Glutamatergic neuron (in vitro differentiated cells): ENCODE results near the gene UGT2B10. TPM values are rescaled to one million over a fixed set of nuclear protein-coding genes. Genes with fewer than 3 reads are reported as not detected.

Experiments used
- DNase-seq: peaks from one replicate; pipeline ENCODE4 v3.0.0; 2022
- H3K27ac Mint-ChIP-seq: one replicate; pipeline ENCODE4 v1.8.0; 2020; ENCODE audit warnings: mild to moderate bottlenecking, mixed read lengths, inconsistent platforms; ENCODE audit not compliant: unreplicated experiment
- H3K27me3 Mint-ChIP-seq: one replicate; pipeline ENCODE4 v1.8.0; 2020; ENCODE audit warnings: mild to moderate bottlenecking, moderate library complexity, mixed read lengths, inconsistent platforms; ENCODE audit not compliant: unreplicated experiment
- H3K36me3 Mint-ChIP-seq: one replicate; pipeline ENCODE4 v1.8.0; 2020; ENCODE audit warnings: mild to moderate bottlenecking, mixed read lengths, inconsistent platforms; ENCODE audit not compliant: unreplicated experiment
- H3K4me1 Mint-ChIP-seq: one replicate; pipeline ENCODE4 v1.8.0; 2020; ENCODE audit warnings: mild to moderate bottlenecking, low read depth, mixed read lengths, inconsistent platforms; ENCODE audit not compliant: unreplicated experiment
- H3K4me3 Mint-ChIP-seq: one replicate; pipeline ENCODE4 v1.8.0; 2020; ENCODE audit warnings: mild to moderate bottlenecking, mixed read lengths, inconsistent platforms; ENCODE audit not compliant: unreplicated experiment
- H3K9me3 Mint-ChIP-seq: one replicate; pipeline ENCODE4 v1.8.0; 2020; ENCODE audit warnings: mild to moderate bottlenecking, moderate library complexity, mixed read lengths, inconsistent platforms; ENCODE audit not compliant: unreplicated experiment
- CTCF ChIP-seq: fragments of 200-600 bp; sonication (generic); IDR thresholded peaks from one replicate; pipeline ENCODE4 v1.5.0; 2021; ENCODE audit not compliant: partially characterized antibody, unreplicated experiment
- total RNA-seq: library from RNA; stranded (reverse); fragmentation: NEBNext Ultra II Directional; extraction: Animal tissue kit (Norgen Biotek cat#: 25700); gene quantifications from one replicate; pipeline ENCODE4 v1.2.1, GENCODE V29; 2021; ENCODE audit not compliant: unreplicated experiment

Gene UGT2B10
- total RNA-seq, 1 donor from 2014 or later: not detected

GRCh38 chr4:68869274-68869773 lies 53.5 kb downstream of the UGT2B10 start:
- H3K36me3 Mint-ChIP-seq: no peaks in the 10 kb centered on the region
- H3K27ac Mint-ChIP-seq: no peak overlapping the region
- no peak for DNase-seq
- peaks cover 2% of the 10 kb centered on the region for H3K9me3 Mint-ChIP-seq
- TF ChIP-seq CTCF: no peak
- H3K27me3 Mint-ChIP-seq: no peaks in the 10 kb centered on the region
- no peak overlapping the region for H3K4me3 Mint-ChIP-seq
- H3K4me1 Mint-ChIP-seq: no peaks in the 10 kb centered on the region

GRCh38 chr4:68871809-68872642 lies 56.2 kb downstream of the UGT2B10 start:
- Mint-ChIP-seq H3K36me3 (no peaks in the 10 kb centered on the region), H3K27ac (no peak overlapping the region), H3K9me3 (no peaks in the 10 kb centered on the region), H3K4me1 (no peaks in the 10 kb centered on the region), H3K4me3 (no peak overlapping the region), H3K27me3 (no peaks in the 10 kb centered on the region)
- no peak for DNase-seq
- no peak for TF ChIP-seq CTCF

- Mint-ChIP-seq H3K4me3 (no peak overlapping the region), H3K9me3 (no peaks in the 10 kb centered on the region), H3K4me1 (no peaks in the 10 kb centered on the region), H3K27me3 (no peaks in the 10 kb centered on the region), H3K36me3 (no peaks in the 10 kb centered on the region), H3K27ac (no peak overlapping the region)
- DNase-seq: no peak
- no peak for TF ChIP-seq CTCF
Observed at GRCh38 chr4:68872643-68873502, 57.1 kb downstream of the UGT2B10 start.

- Mint-ChIP-seq H3K36me3 (no peaks in the 10 kb centered on the region), H3K4me1 (no peaks in the 10 kb centered on the region), H3K27me3 (no peaks in the 10 kb centered on the region), H3K9me3 (no peaks in the 10 kb centered on the region), H3K4me3 (no peak overlapping the region), H3K27ac (no peak overlapping the region)
- TF ChIP-seq CTCF: no peak
- no peak for DNase-seq
Observed at GRCh38 chr4:68874507-68874906, 58.7 kb downstream of the UGT2B10 start.
